IMR-90 (cell line): ENCODE data around the gene HTR2B.

Experiments
- CTCF ChIP-seq: conservative IDR thresholded peaks from 2 replicates; pipeline ENCODE4 v1.5.1; 2012; ENCODE audit warnings: mild to moderate bottlenecking, low read depth, low read length, improper control_type of control experiment
- USF2 ChIP-seq: fragments of 150-350 bp; IDR thresholded peaks from 2 replicates; pipeline ENCODE4 v1.6.1; 2017; ENCODE audit warnings: mild to moderate bottlenecking, antibody characterized with exemption, low read length, low read depth

GRCh38 chr2:231146665-231147064, 21.8 kb upstream of the HTR2B start:
- no peak for TF ChIP-seq USF2
- no peak for TF ChIP-seq CTCF
